HG02885 (cell line): Measurements from ENCODE around the gene RHBDD2.
A peak's percentile ranks its signal among the peaks of the same experiment; 100 is the strongest.

ENCODE experiments used
- ATAC-seq: cut with Tn5 transposase; IDR thresholded peaks from one replicate; pipeline ENCODE4 v1.9.1; 2021; ENCODE audit warnings: mild to moderate bottlenecking; ENCODE audit not compliant: unreplicated experiment, poor library complexity

RHBDD2 gene

GRCh38 chr7:75915416-75916156 is 36.8 kb downstream of the RHBDD2 start:
- ATAC-seq = no peak

GRCh38 chr7:75916259-75916658 is 37.4 kb downstream of the RHBDD2 start:
- ATAC-seq = no peak

GRCh38 chr7:75916685-75917634 is 38.1 kb downstream of the RHBDD2 start:
- no peak for ATAC-seq

- ATAC-seq = no peak
These were observed 41.8 kb downstream of the RHBDD2 start for GRCh38 chr7:75920431-75921161.

- no peak for ATAC-seq
These were observed 42.6 kb downstream of the RHBDD2 start for GRCh38 chr7:75921479-75921878.

GRCh38 chr7:75922966-75923603 is 44.3 kb downstream of the RHBDD2 start:
- ATAC-seq = no peak

GRCh38 chr7:75924256-75924655 is 45.4 kb downstream of the RHBDD2 start:
- ATAC-seq = no peak

- ATAC-seq = no peak
These were observed 46.1 kb downstream of the RHBDD2 start for GRCh38 chr7:75924889-75925288.

GRCh38 chr7:75925717-75926435 is 47.0 kb downstream of the RHBDD2 start:
- no peak for ATAC-seq

GRCh38 chr7:75928568-75928914 is 49.7 kb downstream of the RHBDD2 start:
- ATAC-seq = peak; percentile 82

GRCh38 chr7:75931680-75932079 is 52.8 kb downstream of the RHBDD2 start:
- no peak for ATAC-seq

GRCh38 chr7:75937958-75938786 is 59.3 kb downstream of the RHBDD2 start:
- ATAC-seq = no peak
